Embryonic facial prominence (tissue), 1 donor: ENCODE measurements around the gene IL17B.

ENCODE experiments used
- DNase-seq: peaks from one replicate; pipeline ENCODE4 v3.0.0-alpha.2; 2016; ENCODE audit errors: extremely low spot score

The IL17B gene

GRCh38 chr5:149357370-149358293 lies 21.5 kb downstream of the IL17B start, which contains the start of gene PCYOX1L:
TSS of gene PCYOX1L (plus strand) at chr5:149358046. CDS start at chr5:149358069, 23 bp downstream.
- DNase-seq: peak; percentile 86

GRCh38 chr5:149356391-149356790 lies 22.7 kb downstream of the IL17B start:
- DNase-seq: no peak

GRCh38 chr5:149355688-149356087 lies 23.4 kb downstream of the IL17B start:
- DNase-seq: no peak

- DNase-seq: no peak
Measured at GRCh38 chr5:149353911-149354310, 25.2 kb downstream of the IL17B start.

- DNase-seq: no peak
Measured at GRCh38 chr5:149352169-149352568, 26.9 kb downstream of the IL17B start.

- no peak for DNase-seq
Measured at GRCh38 chr5:149349382-149349781, 29.7 kb downstream of the IL17B start.

- no peak for DNase-seq
Measured at GRCh38 chr5:149348518-149348917, 30.6 kb downstream of the IL17B start.

GRCh38 chr5:149345892-149346222 lies 33.2 kb downstream of the IL17B start:
- DNase-seq: no peak

DNA sequence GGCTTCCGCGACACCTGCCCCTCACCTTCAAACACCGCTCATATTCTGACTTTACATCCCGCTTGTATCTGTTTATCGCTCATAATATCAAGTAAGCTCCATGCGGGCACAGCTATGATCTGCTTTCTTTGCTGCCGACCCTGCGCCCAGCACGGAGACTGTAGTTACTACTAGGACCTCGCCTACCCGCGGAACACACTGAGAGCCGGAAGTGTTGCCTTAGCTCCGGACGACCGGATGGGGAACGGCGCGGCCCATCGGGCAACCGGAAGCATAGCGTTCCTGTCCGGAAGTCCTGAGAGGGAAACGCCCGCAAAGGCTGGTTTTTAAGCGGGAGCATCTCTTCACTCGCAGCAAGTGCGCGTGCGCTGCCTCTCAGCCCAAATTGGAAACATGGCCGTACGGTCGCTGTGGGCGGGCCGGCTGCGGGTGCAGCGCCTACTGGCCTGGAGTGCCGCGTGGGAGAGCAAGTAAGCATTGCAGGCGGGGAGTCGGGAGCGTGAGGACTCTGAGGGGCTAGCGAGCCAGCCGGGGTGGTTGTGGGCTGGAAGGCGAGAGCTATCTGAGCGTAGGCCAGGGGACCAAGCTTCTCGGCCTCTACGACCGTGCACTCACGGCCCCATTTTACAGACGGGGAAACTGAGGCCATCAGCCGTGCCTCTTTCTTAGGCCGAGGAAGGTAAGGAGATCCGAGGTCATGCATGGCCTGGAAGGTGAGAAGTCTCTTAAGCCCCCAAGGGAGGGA lies 33.8 kb downstream of the IL17B start, which contains the start of gene GRPEL2:
Gene GRPEL2, plus strand, starts transcription at position 353 of the 745 bp plus-strand sequence. Its CDS starts 41 bp downstream, at position 394.
- peak; percentile 89 for DNase-seq

GRCh38 chr5:149344151-149344550 lies 34.9 kb downstream of the IL17B start:
- no peak for DNase-seq

DNA sequence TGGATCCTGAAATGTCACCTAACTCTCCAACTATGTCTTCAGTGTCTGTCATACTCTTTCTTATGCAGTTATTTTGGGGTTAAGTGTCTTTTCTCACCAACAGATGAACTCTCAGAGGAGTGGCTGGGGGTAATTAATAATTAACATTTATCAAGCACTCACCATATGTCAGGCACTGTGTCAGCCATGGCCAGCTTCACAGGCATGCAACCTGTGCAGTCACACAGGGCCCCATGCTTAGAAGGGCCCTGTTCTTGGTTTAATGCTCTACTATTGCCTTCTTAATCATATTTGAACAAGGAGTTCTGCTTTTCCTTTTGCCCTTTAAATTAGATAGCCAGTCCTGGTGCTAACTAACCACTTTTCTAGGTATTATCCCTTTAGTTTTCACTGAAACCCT lies 37.2 kb downstream of the IL17B start:
- DNase-seq: no peak

- no peak for DNase-seq
Measured at GRCh38 chr5:149340920-149341319, 38.2 kb downstream of the IL17B start.

- no peak for DNase-seq
Measured at GRCh38 chr5:149338364-149338763, 40.7 kb downstream of the IL17B start.

DNA sequence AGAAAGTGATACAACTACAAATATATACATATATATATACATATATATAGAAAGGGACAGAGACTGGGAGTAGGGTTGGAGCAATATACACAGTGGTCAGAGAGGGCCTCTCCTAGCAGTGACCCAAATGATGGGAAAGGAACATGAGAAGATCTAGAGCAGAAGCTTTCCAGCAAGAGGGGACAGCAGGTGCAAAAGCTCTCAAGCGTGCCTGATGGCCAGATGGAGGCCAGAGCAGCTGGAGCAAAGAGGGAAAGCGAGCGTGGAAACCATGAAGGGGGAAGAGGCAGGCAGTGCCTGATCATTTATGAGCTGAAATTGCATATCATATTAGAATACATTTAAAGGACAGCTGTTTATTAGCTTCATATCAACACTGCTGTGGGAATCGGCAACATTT lies 41.4 kb downstream of the IL17B start:
- DNase-seq: no peak

GRCh38 chr5:149333711-149334443 lies 45.2 kb downstream of the IL17B start:
- DNase-seq: no peak

- no peak for DNase-seq
Measured at GRCh38 chr5:149328177-149328576, 50.9 kb downstream of the IL17B start.

DNA sequence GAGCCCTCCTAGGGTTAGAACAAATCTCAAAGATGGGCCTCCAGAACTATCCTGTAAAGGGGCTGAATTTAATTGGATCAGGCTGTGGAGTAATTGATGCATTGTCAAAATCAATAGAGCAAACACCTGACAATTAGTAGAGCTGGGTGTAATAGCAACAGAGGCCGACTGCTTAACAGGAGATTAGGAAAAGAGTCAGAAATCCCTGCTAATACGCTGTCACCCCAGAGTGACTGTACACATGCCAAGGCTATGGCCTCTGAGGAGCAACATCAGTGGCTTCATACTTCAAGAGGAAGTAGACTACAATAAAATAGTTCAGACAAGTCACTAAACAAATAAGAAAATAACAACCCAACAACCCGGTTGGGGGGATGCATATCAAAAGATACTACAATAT lies 52.5 kb downstream of the IL17B start:
- DNase-seq: no peak

GRCh38 chr5:149325894-149326293 lies 53.2 kb downstream of the IL17B start:
- no peak for DNase-seq

DNA sequence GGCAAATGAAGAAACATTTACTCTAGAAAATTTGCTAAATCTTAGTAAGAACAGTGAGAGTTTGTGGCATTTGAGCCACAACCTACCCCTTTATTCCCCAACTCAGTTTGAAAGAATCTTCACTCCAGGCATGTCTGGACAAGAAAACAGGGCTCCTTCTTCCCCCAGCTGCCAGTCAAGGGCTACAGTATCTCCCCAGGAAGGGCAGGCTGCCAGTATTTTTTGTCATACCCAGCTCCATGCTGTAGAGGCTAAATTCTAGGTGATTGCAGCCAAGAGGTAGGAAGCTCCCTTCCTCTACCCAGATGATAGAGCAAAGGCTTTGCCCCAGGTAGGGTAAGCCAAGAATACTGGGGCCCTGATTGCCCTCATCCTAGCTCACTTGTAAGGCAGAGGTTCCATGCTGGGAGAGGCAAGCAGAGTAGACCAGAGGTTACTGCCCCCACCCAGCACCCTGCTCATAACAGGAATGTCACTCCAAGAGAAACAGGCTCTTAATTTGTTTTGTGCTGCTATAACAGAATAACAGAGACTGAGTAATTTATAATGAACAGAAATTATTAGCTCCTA lies 53.8 kb downstream of the IL17B start:
- no peak for DNase-seq

GRCh38 chr5:149324641-149325040 lies 54.5 kb downstream of the IL17B start:
- DNase-seq: no peak
